CD14-positive monocyte (primary cell): ENCODE measurements around the gene FAM221B. TPM values are rescaled to one million over a fixed set of nuclear protein-coding genes. Genes with fewer than 3 reads are reported as not detected.
A peak's percentile ranks its signal among the peaks of the same experiment; 100 is the strongest.

Experiments
- DNase-seq, 3 donors: peaks; one replicate each; pipeline ENCODE4 v3.0.0-alpha.2; 2011 to 2022
- H2AFZ ChIP-seq: 2 replicates; pipeline ENCODE4 v1.6.0; 2012; ENCODE audit warnings: mild to moderate bottlenecking, low read depth, low read length, inconsistent platforms; ENCODE audit not compliant: insufficient read depth, poor library complexity, severe bottlenecking
- H3K27ac ChIP-seq, 2 donors: 1 replicate in 1 of 2; 2 replicates in 1 of 2; pipeline ENCODE4 v1.5.1; 2012 to 2013; ENCODE audit warnings: low read length in 2 of 2, control low read depth in 1 of 2, inconsistent platforms in 1 of 2, low read depth in 1 of 2, mild to moderate bottlenecking in 1 of 2
- H3K27me3 ChIP-seq, 2 donors: one replicate each; pipeline versions ENCODE4 v1.6.0 to v1.6.1; 2011 to 2013; ENCODE audit warnings: low read length in 2 of 2; ENCODE audit not compliant: control insufficient read depth in 2 of 2, insufficient read depth in 2 of 2
- H3K36me3 ChIP-seq, 2 donors: replicated peaks in 1 of 2; 1 replicate in 1 of 2; 2 replicates in 1 of 2; pipeline versions ENCODE4 v1.5.1 to v1.6.1; 2012 to 2013; ENCODE audit warnings: low read length in 2 of 2, control low read depth in 1 of 2, inconsistent platforms in 1 of 2, mild to moderate bottlenecking in 1 of 2; ENCODE audit not compliant: insufficient read depth in 2 of 2, control insufficient read depth in 1 of 2
- H3K4me1 ChIP-seq, 2 donors: 1 replicate in 1 of 2; 2 replicates in 1 of 2; pipeline versions ENCODE4 v1.5.1 to v1.6.1; 2012 to 2013; ENCODE audit warnings: low read length in 2 of 2, control low read depth in 1 of 2, inconsistent platforms in 1 of 2, mild to moderate bottlenecking in 1 of 2, moderate library complexity in 1 of 2; ENCODE audit not compliant: insufficient read depth in 2 of 2, control insufficient read depth in 1 of 2
- H3K4me2 ChIP-seq: replicated peaks from 2 replicates; pipeline ENCODE3; 2012; ENCODE audit warnings: low read length, moderate library complexity, mild to moderate bottlenecking; ENCODE audit not compliant: poor library complexity, severe bottlenecking; ENCODE audit errors: extremely low read depth
- H3K4me3 ChIP-seq, 3 experiments: fragments of 200-600 bp in 1 of 3; sonication (generic) in 1 of 3; replicated peaks in 1 of 3; 1 replicate in 2 of 3; 2 replicates in 1 of 3; pipeline ENCODE4 v1.5.1; 2011 to 2013; ENCODE audit warnings: low read length in 3 of 3, mild to moderate bottlenecking in 3 of 3, control low read depth in 2 of 3, low read depth in 2 of 3, inconsistent platforms in 1 of 3, moderate library complexity in 1 of 3
- H3K79me2 ChIP-seq: 2 replicates; pipeline ENCODE4 v1.6.0; 2012; ENCODE audit warnings: mild to moderate bottlenecking, control low read depth, inconsistent platforms, low read length, moderate library complexity; ENCODE audit not compliant: insufficient read depth
- H3K9ac ChIP-seq: 2 replicates; pipeline ENCODE4 v1.6.0; 2017; ENCODE audit warnings: low read length, mild to moderate bottlenecking; ENCODE audit not compliant: insufficient read depth, poor library complexity, severe bottlenecking
- H3K9me3 ChIP-seq, 2 donors: replicated peaks in 1 of 2; 1 replicate in 1 of 2; 2 replicates in 1 of 2; pipeline versions ENCODE4 v1.5.1 to v1.6.1; 2012 to 2013; ENCODE audit warnings: low read length in 2 of 2, control low read depth in 1 of 2; ENCODE audit not compliant: control insufficient read depth in 1 of 2, insufficient read depth in 1 of 2
- H4K20me1 ChIP-seq: 2 replicates; pipeline ENCODE4 v1.6.0; 2012; ENCODE audit warnings: mild to moderate bottlenecking, low read length, control low read depth, moderate library complexity; ENCODE audit not compliant: insufficient read depth
- H3K27ac Mint-ChIP-seq, 7 donors: one replicate each; pipeline ENCODE4 v1.8.0; 2020; ENCODE audit warnings: mild to moderate bottlenecking in 7 of 7, mixed read lengths in 7 of 7, moderate library complexity in 6 of 7, inconsistent platforms in 2 of 7
- H3K27me3 Mint-ChIP-seq, 3 donors: one replicate each; pipeline ENCODE4 v1.8.0; 2021 to 2022; ENCODE audit warnings: low read depth in 3 of 3, mild to moderate bottlenecking in 3 of 3, mixed read lengths in 3 of 3, moderate library complexity in 3 of 3, inconsistent platforms in 1 of 3
- H3K36me3 Mint-ChIP-seq, 2 donors: one replicate each; pipeline ENCODE4 v1.8.0; 2020; ENCODE audit warnings: mixed read lengths in 2 of 2, inconsistent platforms in 1 of 2, mild to moderate bottlenecking in 1 of 2
- H3K4me1 Mint-ChIP-seq: one replicate; pipeline ENCODE4 v1.8.0; 2020; ENCODE audit warnings: mild to moderate bottlenecking, mixed read lengths
- H3K4me3 Mint-ChIP-seq, 2 donors: one replicate each; pipeline ENCODE4 v1.8.0; 2020; ENCODE audit warnings: mild to moderate bottlenecking in 2 of 2, mixed read lengths in 2 of 2, moderate library complexity in 1 of 2
- H3K9me3 Mint-ChIP-seq, 7 donors: one replicate each; pipeline ENCODE4 v1.8.0; 2020 to 2022; ENCODE audit warnings: mixed read lengths in 7 of 7, mild to moderate bottlenecking in 6 of 7, moderate library complexity in 6 of 7, inconsistent platforms in 2 of 7
- WGBS: methylation state at CpG from one replicate; pipeline ENCODE4 v1.1.5; 2013; ENCODE audit warnings: missing lambda C conversion rate; ENCODE audit not compliant: insufficient coverage; 5-methylcytosine and 5-hydroxymethylcytosine counted together
- intact Hi-C, 2 donors: fragments of 100-400 bp; cut with micrococcal nuclease; formaldehyde crosslinking; loops; one replicate each; pipeline versions ENCODE4 v1.15.0 to v1.15.1; 2023
- polyA plus RNA-seq, 3 donors: library from polyadenylated mRNA; depleted of rRNA in 1 of 3; unstranded in 2 of 3; stranded (reverse) in 1 of 3; fragments of 300-500 nt in 2 of 3; fragments of >200 nt in 1 of 3; fragmentation: Illumina TruSeq in 2 of 3; gene quantifications; 1 replicate in 2 of 3; 2 replicates in 1 of 3; pipeline ENCODE4 v1.2.3, GENCODE V29; 2012 to 2021
- TF ChIP-seq, protein P1 (sequence below): fragments of 200-600 bp; IDR thresholded peaks from one replicate; pipeline ENCODE4 v1.8.0; 2022; ENCODE audit warnings: antibody characterized with exemption, mild to moderate bottlenecking

Gene FAM221B
- polyA plus RNA-seq, 3 donors = 0.05 to 0.63 TPM; not detected in 1

- H3K36me3 Mint-ChIP-seq = peaks cover 40 to 48% of the 10 kb centered on the region in 2 donors
- Histone ChIP-seq H3K36me3 (peaks cover 0 to 2% of the 10 kb centered on the region in 2 donors), H4K20me1 (no peaks in the 10 kb centered on the region), H2AFZ (no peak overlapping the region), H3K27me3 (peaks cover 2 to 7% of the 10 kb centered on the region in 2 donors), H3K9ac (no peak overlapping the region), H3K9me3 (no peaks in the 10 kb centered on the region), H3K4me2 (peak overlapping the region; percentile 45), H3K4me3 (peak overlapping the region in 1 of 3 experiments; percentile 60), H3K4me1 (peaks cover 75 to 77% of the 10 kb centered on the region in 2 donors), H3K79me2 (no peaks in the 10 kb centered on the region), H3K27ac (peak overlapping the region; percentile 12 to 52)
- peak overlapping the region; percentile 20 to 80 for H3K4me3 Mint-ChIP-seq
- H3K9me3 Mint-ChIP-seq = peaks cover 7 to 10% (median 8%) of the 10 kb centered on the region in 7 donors
- peaks cover 80% of the 10 kb centered on the region for H3K4me1 Mint-ChIP-seq
- peak overlapping the region; percentile 54 to 98 (median 80) for H3K27ac Mint-ChIP-seq
- intact Hi-C loops = no loop called here
- peak; percentile 53 to 85 (median 66) for DNase-seq
- TF ChIP-seq, protein P1, sequence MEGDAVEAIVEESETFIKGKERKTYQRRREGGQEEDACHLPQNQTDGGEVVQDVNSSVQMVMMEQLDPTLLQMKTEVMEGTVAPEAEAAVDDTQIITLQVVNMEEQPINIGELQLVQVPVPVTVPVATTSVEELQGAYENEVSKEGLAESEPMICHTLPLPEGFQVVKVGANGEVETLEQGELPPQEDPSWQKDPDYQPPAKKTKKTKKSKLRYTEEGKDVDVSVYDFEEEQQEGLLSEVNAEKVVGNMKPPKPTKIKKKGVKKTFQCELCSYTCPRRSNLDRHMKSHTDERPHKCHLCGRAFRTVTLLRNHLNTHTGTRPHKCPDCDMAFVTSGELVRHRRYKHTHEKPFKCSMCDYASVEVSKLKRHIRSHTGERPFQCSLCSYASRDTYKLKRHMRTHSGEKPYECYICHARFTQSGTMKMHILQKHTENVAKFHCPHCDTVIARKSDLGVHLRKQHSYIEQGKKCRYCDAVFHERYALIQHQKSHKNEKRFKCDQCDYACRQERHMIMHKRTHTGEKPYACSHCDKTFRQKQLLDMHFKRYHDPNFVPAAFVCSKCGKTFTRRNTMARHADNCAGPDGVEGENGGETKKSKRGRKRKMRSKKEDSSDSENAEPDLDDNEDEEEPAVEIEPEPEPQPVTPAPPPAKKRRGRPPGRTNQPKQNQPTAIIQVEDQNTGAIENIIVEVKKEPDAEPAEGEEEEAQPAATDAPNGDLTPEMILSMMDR = no peak
- H3K27me3 Mint-ChIP-seq = peaks cover 23 to 36% (median 24%) of the 10 kb centered on the region in 3 donors
- WGBS = 40% methylated on average over 3 of the region's 3 CpGs
Observed at GRCh38 chr9:35842795-35843194, 14.3 kb upstream of the FAM221B start.

DNA sequence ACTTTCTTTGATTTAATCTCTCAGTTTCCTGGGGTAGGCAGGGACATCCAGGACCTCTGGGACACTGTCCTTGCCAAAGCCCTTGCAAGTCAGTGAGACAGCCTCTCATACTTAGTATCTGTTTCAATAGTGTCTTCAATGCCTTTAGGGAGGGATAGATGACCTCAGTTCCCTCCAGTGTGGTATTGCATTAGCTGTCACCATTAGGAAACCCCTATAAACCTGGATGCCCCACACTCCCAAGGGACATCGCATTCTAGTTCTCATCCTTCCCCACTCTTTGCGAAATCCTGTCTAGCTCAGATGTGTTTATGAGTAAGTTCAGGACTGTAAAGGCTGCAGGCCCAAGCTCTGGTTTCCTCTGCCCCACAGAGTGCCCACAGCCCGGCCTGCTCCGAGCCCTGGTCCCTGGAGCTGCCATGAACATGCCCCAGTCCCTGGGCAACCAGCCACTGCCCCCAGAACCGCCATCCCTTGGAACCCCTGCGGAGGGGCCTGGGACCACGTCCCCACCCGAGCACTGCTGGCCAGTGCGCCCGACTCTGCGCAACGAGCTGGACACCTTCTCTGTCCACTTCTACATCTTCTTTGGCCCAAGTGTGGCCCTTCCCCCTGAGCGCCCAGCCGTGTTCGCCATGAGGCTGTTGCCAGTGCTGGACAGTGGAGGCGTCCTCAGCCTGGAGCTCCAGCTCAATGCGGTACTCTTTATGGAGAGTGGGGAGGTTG is 13.7 kb upstream of the FAM221B start:
- Mint-ChIP-seq H3K9me3 (peaks cover 7 to 10% (median 8%) of the 10 kb centered on the region in 7 donors), H3K36me3 (peaks cover 36 to 47% of the 10 kb centered on the region in 2 donors), H3K27me3 (peaks cover 23 to 31% (median 26%) of the 10 kb centered on the region in 3 donors), H3K27ac (peak overlapping the region in 6 of 7 donors; percentile 54 to 91 (median 82)), H3K4me1 (peaks cover 79% of the 10 kb centered on the region), H3K4me3 (peak overlapping the region; percentile 20 to 80)
- Histone ChIP-seq H3K79me2 (no peaks in the 10 kb centered on the region), H3K9me3 (no peaks in the 10 kb centered on the region), H3K27ac (peak overlapping the region; percentile 12 to 52), H3K27me3 (peaks cover 0 to under 1% of the 10 kb centered on the region in 2 donors), H3K4me1 (peaks cover 74% of the 10 kb centered on the region in 2 donors), H3K4me3 (peak overlapping the region in 1 of 3 experiments; percentile 60), H4K20me1 (no peaks in the 10 kb centered on the region), H3K36me3 (no peaks in the 10 kb centered on the region), H3K9ac (no peak overlapping the region), H2AFZ (no peak overlapping the region), H3K4me2 (peak overlapping the region; percentile 45)
- WGBS = 98% methylated on average over 10 of the region's 17 CpGs
- DNase-seq = peak in 2 of 3 donors; percentile 30 to 62
- TF ChIP-seq, protein P1 = no peak
- intact Hi-C loops = no loop called here
